ENCODE results near the gene RTL10. TPM values are rescaled to one million over a fixed set of nuclear protein-coding genes. Genes with fewer than 3 reads are reported as not detected.

RTL10 gene
- total RNA-seq, 1 donor from 2014 or later: 21.4 TPM

- Histone ChIP-seq H3K27ac (no peak overlapping the region), H3K4me1 (peaks cover 41% of the 10 kb centered on the region), H3K36me3 (no peaks in the 10 kb centered on the region), H3K9me3 (no peaks in the 10 kb centered on the region), H3K4me3 (no peak overlapping the region), H3K27me3 (no peaks in the 10 kb centered on the region)
- TF ChIP-seq POLR2AphosphoS5 (IDR thresholded peaks at IDR 0.05; ENCODE audit: insufficient read depth in 1 of 2, low read depth in 1 of 2): no peak
- TF ChIP-seq POLR2A (IDR thresholded peaks at IDR 0.05): no peak
- TF ChIP-seq CTCF (IDR thresholded peaks at IDR 0.05): no peak
- intact Hi-C loops (cut with DNase I): no loop called here
- no peak for DNase-seq (ENCODE audit: extremely low spot score in 2 of 2)
These were observed 12.1 kb downstream of the RTL10 start for GRCh38 chr22:19842393-19843106.

GRCh38 chr22:19841641-19842392, 12.9 kb downstream of the RTL10 start:
- H3K27me3 ChIP-seq: no peaks in the 10 kb centered on the region
- no peaks in the 10 kb centered on the region for H3K36me3 ChIP-seq
- intact Hi-C loops (cut with DNase I): no loop called here
- DNase-seq (ENCODE audit: extremely low spot score in 2 of 2): no peak
- no peaks in the 10 kb centered on the region for H3K9me3 ChIP-seq
- peaks cover 41% of the 10 kb centered on the region for H3K4me1 ChIP-seq
- H3K27ac ChIP-seq: no peak overlapping the region
- H3K4me3 ChIP-seq: no peak overlapping the region
- TF ChIP-seq CTCF (IDR thresholded peaks at IDR 0.05) (no peak), POLR2A (IDR thresholded peaks at IDR 0.05) (no peak)

GRCh38 chr22:19840955-19841640, 13.6 kb downstream of the RTL10 start:
- DNase-seq (ENCODE audit: extremely low spot score in 2 of 2): no peak
- intact Hi-C loops (cut with DNase I): no loop called here
- no peak for TF ChIP-seq POLR2AphosphoS5 (IDR thresholded peaks at IDR 0.05; ENCODE audit: insufficient read depth in 1 of 2, low read depth in 1 of 2)
- no peak for TF ChIP-seq POLR2A (IDR thresholded peaks at IDR 0.05)
- no peak for TF ChIP-seq CTCF (IDR thresholded peaks at IDR 0.05)
- no peak overlapping the region for H3K4me3 ChIP-seq
- peaks cover 38% of the 10 kb centered on the region for H3K4me1 ChIP-seq
- H3K27ac ChIP-seq: no peak overlapping the region
- H3K27me3 ChIP-seq: no peaks in the 10 kb centered on the region
- H3K36me3 ChIP-seq: no peaks in the 10 kb centered on the region
- no peaks in the 10 kb centered on the region for H3K9me3 ChIP-seq

- H3K27me3 ChIP-seq: no peaks in the 10 kb centered on the region
- no peak overlapping the region for H3K27ac ChIP-seq
- no peak overlapping the region for H3K4me3 ChIP-seq
These were observed 14.6 kb downstream of the RTL10 start for GRCh38 chr22:19840059-19840458.

More at GRCh38 chr22:19840059-19840458, 14.6 kb downstream of the RTL10 start:
- no peak for DNase-seq (ENCODE audit: extremely low spot score in 2 of 2)
- Histone ChIP-seq H3K9me3 (no peaks in the 10 kb centered on the region), H3K36me3 (no peaks in the 10 kb centered on the region), H3K4me1 (peaks cover 32% of the 10 kb centered on the region)
- TF ChIP-seq POLR2AphosphoS5 (IDR thresholded peaks at IDR 0.05; ENCODE audit: insufficient read depth in 1 of 2, low read depth in 1 of 2) (no peak), CTCF (IDR thresholded peaks at IDR 0.05) (no peak), POLR2A (IDR thresholded peaks at IDR 0.05) (no peak)
- intact Hi-C loops (cut with DNase I): no loop called here
